Epithelial cell of esophagus (primary cell): ENCODE data around the gene SLAMF7.
"Not testable (repeated sequence)": the region's sequence is repeated elsewhere in the genome, so short reads cannot be mapped to it uniquely, and the experiment has no call there.

Experiments used
- DNase-seq: peaks from one replicate; pipeline ENCODE4 v3.0.0; 2010; ENCODE audit warnings: low read depth
- H3K4me3 ChIP-seq: 2 replicates; pipeline ENCODE4 v1.5.1; 2011; ENCODE audit warnings: mild to moderate bottlenecking, low read length, control low read depth
- TF ChIP-seq, protein P1 (sequence below): IDR thresholded peaks from 2 replicates; pipeline ENCODE4 v1.5.1; 2011; ENCODE audit warnings: low read depth, mild to moderate bottlenecking, low read length, control low read depth, inconsistent platforms; ENCODE audit not compliant: insufficient read depth; ENCODE audit errors: missing control alignments

SLAMF7 gene

GRCh38 chr1:160727316-160727640 is 11.8 kb upstream of the SLAMF7 start:
- no peak for DNase-seq
- TF ChIP-seq, protein P1, sequence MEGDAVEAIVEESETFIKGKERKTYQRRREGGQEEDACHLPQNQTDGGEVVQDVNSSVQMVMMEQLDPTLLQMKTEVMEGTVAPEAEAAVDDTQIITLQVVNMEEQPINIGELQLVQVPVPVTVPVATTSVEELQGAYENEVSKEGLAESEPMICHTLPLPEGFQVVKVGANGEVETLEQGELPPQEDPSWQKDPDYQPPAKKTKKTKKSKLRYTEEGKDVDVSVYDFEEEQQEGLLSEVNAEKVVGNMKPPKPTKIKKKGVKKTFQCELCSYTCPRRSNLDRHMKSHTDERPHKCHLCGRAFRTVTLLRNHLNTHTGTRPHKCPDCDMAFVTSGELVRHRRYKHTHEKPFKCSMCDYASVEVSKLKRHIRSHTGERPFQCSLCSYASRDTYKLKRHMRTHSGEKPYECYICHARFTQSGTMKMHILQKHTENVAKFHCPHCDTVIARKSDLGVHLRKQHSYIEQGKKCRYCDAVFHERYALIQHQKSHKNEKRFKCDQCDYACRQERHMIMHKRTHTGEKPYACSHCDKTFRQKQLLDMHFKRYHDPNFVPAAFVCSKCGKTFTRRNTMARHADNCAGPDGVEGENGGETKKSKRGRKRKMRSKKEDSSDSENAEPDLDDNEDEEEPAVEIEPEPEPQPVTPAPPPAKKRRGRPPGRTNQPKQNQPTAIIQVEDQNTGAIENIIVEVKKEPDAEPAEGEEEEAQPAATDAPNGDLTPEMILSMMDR, result no peak
- no peak overlapping the region for H3K4me3 ChIP-seq

GRCh38 chr1:160731564-160731963 is 7.5 kb upstream of the SLAMF7 start:
- DNase-seq, H3K4me3 ChIP-seq: not testable (repeated sequence)

DNA sequence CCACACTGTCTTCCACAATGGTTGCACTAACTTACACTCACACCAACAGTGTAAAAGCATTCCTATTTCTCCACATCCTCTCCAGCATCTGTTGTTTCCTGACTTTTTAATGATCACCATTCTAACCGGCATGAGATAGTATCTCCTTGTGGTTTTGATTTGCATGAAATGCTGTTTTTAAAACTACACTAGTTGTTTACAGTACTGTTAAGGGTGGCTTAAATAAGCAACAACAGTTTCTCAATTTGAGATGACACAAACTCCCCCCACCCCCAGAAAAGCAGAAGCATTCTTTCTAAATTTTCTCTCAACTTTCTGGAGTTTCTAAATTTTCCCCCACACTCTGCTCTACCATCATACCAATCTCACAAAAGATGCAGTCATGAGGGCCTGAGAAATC is 7.1 kb upstream of the SLAMF7 start:
- TF ChIP-seq, protein P1, result no peak
- H3K4me3 ChIP-seq, result no peak overlapping the region
- DNase-seq, result no peak

DNA sequence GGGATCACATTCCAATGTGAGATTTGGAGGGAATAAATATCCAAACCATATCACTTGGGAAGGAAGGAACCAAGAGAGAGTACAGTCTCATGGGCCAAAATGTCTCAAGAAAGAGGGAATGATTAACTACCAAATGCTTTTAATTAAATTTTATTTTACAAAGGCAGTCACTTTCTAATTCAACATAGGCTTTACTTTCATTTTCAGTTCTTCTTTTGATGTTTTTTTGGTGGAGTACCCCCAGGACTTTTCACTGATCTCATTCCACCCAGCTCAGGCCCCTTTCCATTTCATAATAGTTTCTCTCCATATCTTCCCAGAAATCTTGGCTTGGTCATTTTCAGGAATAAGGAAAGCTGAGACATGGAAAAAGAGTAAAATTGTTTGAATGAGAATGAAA is 5.1 kb upstream of the SLAMF7 start:
- no peak overlapping the region for H3K4me3 ChIP-seq
- DNase-seq, result no peak
- TF ChIP-seq, protein P1, result no peak

GRCh38 chr1:160734301-160734700 is 4.7 kb upstream of the SLAMF7 start:
- no peak overlapping the region for H3K4me3 ChIP-seq
- TF ChIP-seq, protein P1, result no peak
- no peak for DNase-seq

DNA sequence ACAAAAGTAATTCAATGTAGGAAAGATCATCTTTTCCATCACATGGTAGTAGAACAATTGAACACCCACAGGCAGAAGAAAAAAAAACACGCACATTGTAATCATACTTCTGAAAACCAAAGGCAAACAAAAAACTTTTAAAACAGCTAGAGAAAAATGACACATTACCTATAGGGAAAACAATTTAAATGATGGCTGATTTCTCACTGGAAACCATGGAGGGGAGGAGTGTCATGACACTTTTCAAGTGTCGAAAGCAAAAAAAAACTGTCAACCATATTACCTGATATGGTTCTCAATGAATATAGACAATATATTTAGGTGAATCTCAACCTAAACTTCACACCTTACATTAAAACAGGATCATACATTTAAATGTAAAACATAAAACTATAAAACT is 776 bp upstream of the SLAMF7 start:
- TF ChIP-seq, protein P1, result no peak
- no peak overlapping the region for H3K4me3 ChIP-seq
- no peak for DNase-seq

DNA sequence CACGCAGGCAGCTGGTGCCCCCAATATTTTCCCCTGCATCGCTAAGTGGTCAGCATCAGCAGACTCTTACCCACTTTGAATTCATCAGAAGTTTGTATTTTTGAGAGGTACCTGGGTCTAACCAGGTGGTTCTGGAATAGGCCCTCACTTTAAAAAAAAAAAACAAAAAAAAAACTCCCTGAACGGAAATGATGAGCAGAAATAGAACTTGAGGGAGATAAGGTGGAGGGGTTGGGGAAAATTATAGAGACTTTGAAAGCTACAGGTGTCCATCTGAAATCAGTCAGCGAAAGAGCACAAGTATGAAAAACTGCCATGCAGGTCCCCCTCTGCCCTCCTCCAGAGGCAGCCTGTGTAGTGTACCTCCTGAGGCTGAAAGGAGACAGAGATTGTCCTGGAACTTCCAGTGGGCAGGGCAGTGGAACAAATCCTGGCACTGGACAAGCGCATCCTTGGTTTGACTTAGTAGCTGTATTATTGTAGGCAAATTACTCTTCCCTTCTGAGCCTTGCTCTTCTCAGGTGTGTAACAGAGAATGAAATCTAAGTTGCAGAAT is 1.2 kb downstream of the SLAMF7 start:
- DNase-seq, result no peak
- no peak overlapping the region for H3K4me3 ChIP-seq
- TF ChIP-seq, protein P1, result no peak

DNA sequence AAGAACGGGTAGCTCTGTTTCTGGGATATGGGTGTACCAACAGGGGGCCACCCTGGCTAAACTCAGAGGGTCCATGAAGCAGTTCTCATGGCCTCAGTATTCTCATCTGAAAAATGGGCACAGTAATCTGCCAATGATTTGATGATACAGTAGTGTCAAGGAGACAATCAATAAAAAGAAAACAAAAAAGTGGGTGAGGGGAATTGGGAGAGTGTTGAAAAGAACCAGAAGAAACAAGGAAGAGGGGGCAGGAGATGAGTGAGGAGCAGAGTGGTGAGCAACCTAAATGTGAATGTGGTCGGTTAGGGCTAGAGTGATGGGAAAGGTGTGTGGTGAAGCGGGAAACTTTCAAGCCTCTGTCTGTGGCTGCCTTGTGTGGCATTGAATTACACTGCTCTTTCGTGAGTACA is 2.0 kb downstream of the SLAMF7 start:
- H3K4me3 ChIP-seq, result no peak overlapping the region
- DNase-seq, result no peak
- TF ChIP-seq, protein P1, result no peak
